ENCODE results near the gene RAB28.
"Not testable (repeated sequence)": the region's sequence is repeated elsewhere in the genome, so short reads cannot be mapped to it uniquely, and the experiment has no call there.

The RAB28 gene

DNA sequence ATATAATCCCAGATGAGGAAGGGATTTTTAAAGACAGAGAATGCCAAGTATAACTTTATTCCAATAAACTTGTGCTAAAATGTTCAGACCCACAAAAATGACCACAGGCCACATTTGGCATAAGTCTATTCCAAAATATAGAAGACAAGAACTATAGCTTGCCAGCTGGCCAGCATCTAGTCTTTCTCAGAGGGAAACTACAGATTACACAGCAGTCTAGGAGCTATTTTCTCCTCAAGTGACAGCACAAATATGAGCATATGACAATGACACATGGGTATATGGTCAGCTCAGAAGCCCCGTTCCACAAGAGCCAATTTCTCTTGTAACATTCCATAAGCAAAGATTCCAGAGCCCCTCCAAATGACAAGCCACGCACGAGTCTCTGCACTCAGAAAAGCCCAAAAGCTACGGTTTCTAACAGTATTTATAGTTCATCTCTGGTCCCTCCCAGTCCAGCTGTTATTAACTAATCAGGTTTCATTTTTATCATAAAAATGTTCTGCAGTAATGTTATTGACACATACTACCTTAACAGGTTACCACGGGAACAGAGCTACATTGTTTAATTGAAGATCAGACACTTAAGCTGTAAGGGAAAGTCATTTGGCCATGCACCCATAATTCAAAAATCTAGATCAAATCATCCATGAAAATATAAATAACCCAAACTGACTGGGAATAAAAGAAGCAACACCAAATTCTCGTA lies 70.3 kb downstream of the RAB28 start:
- Mint-ChIP-seq H3K9me3 (peaks cover 14% of the 10 kb centered on the region), H3K27ac (no peak overlapping the region), H3K36me3 (ENCODE audit: low read depth) (peaks cover 47% of the 10 kb centered on the region), H3K27me3 (ENCODE audit: low read depth) (no peaks in the 10 kb centered on the region), H3K4me3 (no peak overlapping the region), H3K4me1 (peaks cover 30% of the 10 kb centered on the region)
- TF ChIP-seq, protein P1, sequence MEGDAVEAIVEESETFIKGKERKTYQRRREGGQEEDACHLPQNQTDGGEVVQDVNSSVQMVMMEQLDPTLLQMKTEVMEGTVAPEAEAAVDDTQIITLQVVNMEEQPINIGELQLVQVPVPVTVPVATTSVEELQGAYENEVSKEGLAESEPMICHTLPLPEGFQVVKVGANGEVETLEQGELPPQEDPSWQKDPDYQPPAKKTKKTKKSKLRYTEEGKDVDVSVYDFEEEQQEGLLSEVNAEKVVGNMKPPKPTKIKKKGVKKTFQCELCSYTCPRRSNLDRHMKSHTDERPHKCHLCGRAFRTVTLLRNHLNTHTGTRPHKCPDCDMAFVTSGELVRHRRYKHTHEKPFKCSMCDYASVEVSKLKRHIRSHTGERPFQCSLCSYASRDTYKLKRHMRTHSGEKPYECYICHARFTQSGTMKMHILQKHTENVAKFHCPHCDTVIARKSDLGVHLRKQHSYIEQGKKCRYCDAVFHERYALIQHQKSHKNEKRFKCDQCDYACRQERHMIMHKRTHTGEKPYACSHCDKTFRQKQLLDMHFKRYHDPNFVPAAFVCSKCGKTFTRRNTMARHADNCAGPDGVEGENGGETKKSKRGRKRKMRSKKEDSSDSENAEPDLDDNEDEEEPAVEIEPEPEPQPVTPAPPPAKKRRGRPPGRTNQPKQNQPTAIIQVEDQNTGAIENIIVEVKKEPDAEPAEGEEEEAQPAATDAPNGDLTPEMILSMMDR (IDR thresholded peaks at IDR 0.05; ENCODE audit: unreplicated experiment in 3 of 3), result no peak

DNA sequence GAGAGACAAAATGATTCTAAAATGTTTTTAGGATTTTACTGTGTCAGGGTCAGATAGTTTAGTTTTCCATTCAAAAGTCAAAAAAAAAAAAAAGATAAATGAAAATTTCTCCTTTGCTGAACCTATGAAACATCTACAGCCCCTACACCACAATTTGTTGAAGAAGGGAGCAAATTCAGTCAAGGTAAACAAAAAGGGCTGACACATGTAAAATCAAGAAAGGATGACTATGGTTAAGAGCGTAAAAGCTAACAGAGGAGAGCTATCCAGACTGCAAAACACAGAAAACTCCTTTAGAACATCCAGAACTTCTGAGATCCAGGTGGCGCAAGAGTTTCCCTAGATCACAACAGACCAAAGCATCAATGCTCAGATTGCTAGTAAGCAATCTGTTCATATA lies 72.2 kb downstream of the RAB28 start:
- H3K27me3 Mint-ChIP-seq (ENCODE audit: low read depth), result no peaks in the 10 kb centered on the region
- H3K27ac Mint-ChIP-seq, result peak overlapping the region in 1 of 3 experiments; percentile 21
- H3K4me3 Mint-ChIP-seq, result no peak overlapping the region
- TF ChIP-seq, protein P1 (IDR thresholded peaks at IDR 0.05; ENCODE audit: unreplicated experiment in 3 of 3), result no peak
- H3K4me1 Mint-ChIP-seq, result peaks cover 30% of the 10 kb centered on the region
- H3K9me3 Mint-ChIP-seq, result peaks cover 8% of the 10 kb centered on the region
- H3K36me3 Mint-ChIP-seq (ENCODE audit: low read depth), result peaks cover 44% of the 10 kb centered on the region

DNA sequence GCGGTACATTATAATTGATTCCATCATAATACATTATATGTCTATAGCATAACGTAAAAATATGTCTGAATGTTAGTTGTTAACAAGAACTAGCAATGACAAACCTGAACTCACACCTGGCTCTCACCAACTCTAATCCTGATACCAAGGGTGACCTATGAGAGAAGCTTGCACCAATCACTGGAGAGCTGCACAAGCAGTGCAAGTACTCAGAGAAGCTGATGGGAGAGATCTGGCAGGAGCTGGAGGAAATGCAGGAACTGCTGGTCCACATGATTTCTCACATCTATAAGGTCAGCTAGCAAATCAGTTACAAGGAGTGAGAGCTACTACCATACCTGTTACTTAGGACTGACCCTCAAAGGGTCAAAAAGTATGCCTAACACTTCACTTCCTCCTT lies 74.8 kb downstream of the RAB28 start:
- Mint-ChIP-seq H3K36me3 (ENCODE audit: low read depth) (peaks cover 35% of the 10 kb centered on the region), H3K27me3 (ENCODE audit: low read depth) (peaks cover 3% of the 10 kb centered on the region), H3K4me3 (no peak overlapping the region), H3K4me1 (peaks cover 30% of the 10 kb centered on the region), H3K9me3 (peaks cover 11% of the 10 kb centered on the region), H3K27ac (no peak overlapping the region)
- TF ChIP-seq, protein P1 (IDR thresholded peaks at IDR 0.05; ENCODE audit: unreplicated experiment in 3 of 3), result no peak

DNA sequence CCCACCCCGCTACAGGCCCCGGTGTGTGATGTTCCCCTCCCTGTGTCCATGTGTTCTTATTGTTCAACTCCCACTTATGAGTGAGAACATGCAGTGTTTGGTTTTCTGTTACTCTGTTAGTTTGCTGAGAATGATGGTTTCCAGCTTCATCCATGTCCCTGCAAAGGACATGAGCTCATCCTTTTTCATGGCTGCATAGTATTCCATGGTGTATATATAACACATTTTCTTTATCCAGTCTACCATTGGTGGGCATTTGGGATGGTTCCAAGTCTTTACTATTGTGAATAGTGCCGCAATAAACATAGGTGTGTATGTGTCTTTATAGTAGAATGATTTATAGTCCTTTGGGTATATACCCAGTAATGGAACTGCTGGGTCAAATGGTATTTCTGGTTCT lies 78.0 kb downstream of the RAB28 start:
- not testable (repeated sequence) for H3K27ac Mint-ChIP-seq; H3K4me1 Mint-ChIP-seq; H3K4me3 Mint-ChIP-seq; H3K27me3 Mint-ChIP-seq (ENCODE audit: low read depth)
- Mint-ChIP-seq H3K36me3 (ENCODE audit: low read depth) (peaks cover 35% of the 10 kb centered on the region), H3K9me3 (peaks cover 11% of the 10 kb centered on the region)

DNA sequence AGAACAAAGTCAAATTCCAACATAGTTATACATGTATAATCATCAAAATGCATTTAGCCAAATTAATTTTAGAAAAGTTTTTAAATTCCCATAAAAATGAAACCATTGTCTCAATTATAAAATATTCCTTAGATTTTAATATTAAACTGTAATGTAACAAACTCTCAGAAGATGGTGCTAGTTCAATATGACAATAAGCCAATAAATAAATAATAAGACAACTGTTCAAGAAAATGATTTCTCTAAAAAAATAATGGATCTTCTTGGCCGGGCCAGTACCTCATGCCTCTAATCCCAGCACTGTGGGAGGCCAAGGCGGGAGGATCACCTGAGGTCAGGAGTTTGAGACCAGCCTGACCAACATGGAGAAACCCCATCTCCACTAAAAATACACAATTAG lies 80.3 kb downstream of the RAB28 start:
- H3K36me3 Mint-ChIP-seq (ENCODE audit: low read depth), result peaks cover 23% of the 10 kb centered on the region
- peaks cover 11% of the 10 kb centered on the region for H3K9me3 Mint-ChIP-seq
- no peak overlapping the region for H3K27ac Mint-ChIP-seq
- peaks cover 3% of the 10 kb centered on the region for H3K27me3 Mint-ChIP-seq (ENCODE audit: low read depth)
- TF ChIP-seq, protein P1 (IDR thresholded peaks at IDR 0.05; ENCODE audit: unreplicated experiment in 3 of 3), result no peak
- H3K4me3 Mint-ChIP-seq, result no peak overlapping the region
- H3K4me1 Mint-ChIP-seq, result no peaks in the 10 kb centered on the region

DNA sequence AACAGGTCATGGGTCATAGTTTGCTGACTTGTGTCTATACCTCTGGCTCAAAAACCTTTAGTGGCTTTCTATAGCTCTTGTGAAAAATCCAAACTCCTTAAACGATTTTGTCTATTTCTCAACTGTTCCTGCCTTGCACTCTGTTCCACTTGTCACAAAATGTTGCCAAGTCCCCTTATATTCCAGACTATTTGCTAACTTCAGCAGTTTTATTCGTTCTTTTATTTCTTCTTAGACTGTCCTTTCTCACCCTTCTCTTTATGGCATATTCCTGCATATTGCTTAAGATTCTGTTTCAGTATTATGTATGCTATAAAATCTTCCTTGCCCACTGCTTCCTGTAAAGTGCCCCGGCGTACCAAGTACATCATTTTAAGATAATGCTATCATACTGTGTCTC lies 80.8 kb downstream of the RAB28 start:
- peaks cover 22% of the 10 kb centered on the region for H3K36me3 Mint-ChIP-seq (ENCODE audit: low read depth)
- peaks cover 3% of the 10 kb centered on the region for H3K27me3 Mint-ChIP-seq (ENCODE audit: low read depth)
- peaks cover 11% of the 10 kb centered on the region for H3K9me3 Mint-ChIP-seq
- TF ChIP-seq, protein P1 (IDR thresholded peaks at IDR 0.05; ENCODE audit: unreplicated experiment in 3 of 3), result no peak
- no peak overlapping the region for H3K4me3 Mint-ChIP-seq
- no peaks in the 10 kb centered on the region for H3K4me1 Mint-ChIP-seq
- H3K27ac Mint-ChIP-seq, result no peak overlapping the region

Measured in nephron (organoid).